RKO (cell line): ENCODE measurements around the gene BRINP1.

Experiments
- DNase-seq: peaks from one replicate; pipeline ENCODE4 v3.0.0-alpha.2; 2016; ENCODE audit warnings: low spot score

The BRINP1 gene

DNA sequence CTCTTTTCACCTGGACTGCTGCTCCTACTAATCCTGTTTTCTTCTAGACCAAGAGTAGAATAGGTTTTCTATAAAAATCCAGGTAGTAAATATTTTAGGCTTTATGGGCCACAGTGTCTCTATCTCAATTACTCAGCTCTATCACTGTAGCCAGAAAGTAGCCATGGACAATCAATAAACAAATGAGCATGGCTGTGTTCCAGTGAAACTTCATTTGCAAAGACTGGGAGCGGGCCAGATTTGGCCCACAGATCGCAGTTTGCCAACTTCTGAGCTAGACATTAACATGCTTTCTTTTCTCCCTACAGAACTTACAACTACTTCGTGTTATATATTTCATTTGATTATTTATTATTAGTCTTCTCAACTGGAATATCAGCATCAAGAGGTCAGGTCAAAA is 30.2 kb downstream of the BRINP1 start:
- DNase-seq, result no peak

DNA sequence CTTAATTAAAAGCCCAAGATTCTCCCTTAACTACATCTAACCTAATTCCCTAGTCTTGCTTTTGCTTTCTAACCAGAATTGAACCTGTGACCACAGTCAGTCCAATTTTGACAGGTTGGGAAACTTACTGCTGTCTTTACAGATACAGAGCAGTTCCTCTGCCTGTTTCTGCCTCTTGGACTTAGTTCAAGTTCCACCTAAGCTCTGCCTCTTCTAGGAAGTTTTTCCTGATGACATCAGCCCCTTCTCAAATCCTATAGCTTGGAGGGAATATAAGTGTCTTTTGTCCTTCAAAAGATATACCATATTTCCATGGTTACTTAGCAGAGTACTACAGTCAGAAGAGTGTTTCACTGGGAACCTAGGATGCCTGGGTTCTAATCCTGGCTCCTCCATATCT is 31.7 kb downstream of the BRINP1 start:
- no peak for DNase-seq

DNA sequence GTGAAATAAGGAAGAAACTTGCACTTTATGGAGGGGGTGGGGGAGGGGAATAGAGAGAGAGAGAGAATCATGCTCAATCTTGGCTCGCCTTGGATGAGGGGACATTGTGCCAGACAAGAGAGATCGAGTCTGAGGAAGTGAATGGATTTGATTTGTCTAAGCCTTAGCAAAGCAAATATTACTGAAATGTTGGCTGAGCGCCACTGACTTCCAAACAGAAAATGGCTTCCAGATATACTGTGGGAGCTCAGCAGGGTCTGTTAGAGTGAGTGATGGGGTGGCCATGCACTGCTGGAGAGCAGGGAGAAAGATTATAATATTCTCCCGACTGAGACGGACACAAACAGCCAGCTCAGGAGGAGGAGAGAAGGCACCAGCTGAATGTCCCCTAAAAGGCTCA is 34.5 kb downstream of the BRINP1 start:
- DNase-seq, result no peak

DNA sequence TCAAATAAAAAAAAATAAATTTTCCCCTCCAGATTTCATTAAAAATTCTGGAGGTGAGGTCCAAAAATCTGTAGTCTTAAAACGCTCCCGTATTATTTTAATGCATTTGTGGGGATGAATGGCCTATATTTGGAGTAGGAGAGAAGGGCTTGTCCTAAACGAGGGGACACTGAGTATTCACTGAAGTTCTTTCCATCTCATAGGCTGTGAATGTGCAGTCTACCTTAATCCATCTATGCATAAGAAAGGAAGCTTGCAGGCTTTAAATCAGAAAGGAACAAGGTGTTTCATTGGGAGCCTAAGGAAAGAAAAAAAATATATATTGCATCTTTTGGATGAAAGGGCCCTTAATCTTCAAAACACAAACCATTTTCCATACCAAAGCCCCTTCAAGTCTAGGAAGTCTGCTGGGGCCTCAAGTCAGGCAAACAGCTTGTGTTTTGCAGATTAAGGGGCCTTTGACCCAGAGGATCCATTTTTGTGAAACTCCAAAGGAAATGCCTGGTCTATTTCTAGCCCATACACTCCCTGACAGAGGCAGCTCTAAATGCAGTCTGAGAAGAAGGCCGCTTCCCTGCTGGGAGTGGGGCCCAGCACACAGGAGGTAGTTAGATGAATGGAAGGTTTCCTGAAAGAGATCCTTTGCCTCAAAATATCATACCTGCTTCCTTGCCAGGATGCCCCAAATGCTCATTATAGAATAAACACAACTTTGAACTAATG is 35.6 kb downstream of the BRINP1 start:
- DNase-seq, result no peak

DNA sequence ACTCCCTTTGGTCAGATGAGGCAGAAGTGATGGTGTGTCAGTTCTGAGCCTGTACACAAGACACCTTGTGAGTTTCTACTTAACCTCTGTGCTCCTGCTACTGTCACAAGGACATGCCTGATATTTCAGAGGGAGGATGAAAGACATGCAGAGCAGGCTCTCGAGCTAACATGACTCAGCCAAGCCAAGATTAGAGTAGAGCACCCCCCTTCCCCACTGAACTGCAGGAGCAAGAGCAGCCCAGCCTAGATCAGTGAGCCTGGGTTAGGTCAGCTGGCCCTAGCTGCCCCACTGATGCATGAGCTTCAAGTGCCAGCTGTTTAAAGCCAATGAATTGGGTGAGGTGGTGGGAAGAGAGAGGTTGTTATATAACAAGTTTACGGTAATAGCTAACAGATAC is 36.7 kb downstream of the BRINP1 start:
- no peak for DNase-seq

DNA sequence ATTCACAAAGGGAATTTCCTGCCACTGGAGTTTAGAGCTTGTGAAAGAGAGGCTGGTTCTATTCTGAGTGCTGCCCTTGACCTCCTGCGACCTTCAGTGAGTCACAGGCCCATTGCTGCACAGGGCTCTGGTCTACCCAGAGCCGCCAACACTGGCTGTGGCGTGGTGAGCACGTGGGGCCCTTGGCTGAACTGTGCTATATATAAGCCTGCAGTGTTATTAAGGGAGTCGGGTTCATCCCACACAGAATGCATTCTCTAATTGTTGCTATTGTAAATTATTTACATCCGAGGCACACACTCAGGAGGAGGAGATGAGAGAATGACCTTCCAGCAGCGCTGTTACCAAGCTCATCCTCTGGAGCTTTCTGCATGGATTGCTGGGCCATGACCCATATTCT is 47.1 kb downstream of the BRINP1 start:
- peak; percentile 11 for DNase-seq

DNA sequence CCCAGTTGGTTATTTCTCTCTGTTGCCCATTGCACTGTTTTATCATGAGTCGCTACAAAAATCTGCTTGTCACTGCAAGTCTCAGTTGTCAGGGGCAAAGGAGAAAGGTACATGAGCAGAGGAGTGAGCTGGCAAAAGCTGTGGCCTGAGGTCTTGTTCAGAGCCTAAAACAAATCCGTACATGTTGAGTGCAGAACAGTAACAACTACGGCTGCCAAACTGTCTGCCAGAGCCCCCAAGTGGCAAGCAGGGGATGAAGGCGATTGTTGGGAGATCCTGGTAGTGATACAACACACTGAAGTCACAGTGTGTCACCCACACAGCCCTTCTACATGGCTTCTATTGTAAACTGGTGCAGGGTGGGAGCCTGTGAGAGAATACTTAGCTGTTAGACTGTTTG is 50.9 kb downstream of the BRINP1 start:
- peak; percentile 12 for DNase-seq

DNA sequence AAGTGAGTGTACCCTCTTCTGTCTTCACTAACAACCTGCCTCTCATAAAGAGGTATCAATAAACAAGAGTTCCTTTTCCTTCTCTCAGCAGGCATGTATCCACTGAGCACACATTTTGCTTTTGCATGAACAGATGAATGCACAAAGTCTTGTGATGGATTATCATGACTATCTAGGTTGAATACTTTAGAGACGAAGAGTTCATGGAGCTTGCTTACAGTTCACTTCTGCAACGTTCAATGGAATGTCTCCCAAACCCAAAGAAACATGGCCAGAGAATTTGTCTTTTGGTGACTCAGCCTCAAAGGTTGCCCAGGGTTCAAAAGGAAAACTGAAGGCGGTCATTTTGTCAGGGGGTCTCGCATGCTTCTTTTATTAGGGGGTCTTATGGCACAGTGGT is 55.4 kb downstream of the BRINP1 start:
- no peak for DNase-seq

DNA sequence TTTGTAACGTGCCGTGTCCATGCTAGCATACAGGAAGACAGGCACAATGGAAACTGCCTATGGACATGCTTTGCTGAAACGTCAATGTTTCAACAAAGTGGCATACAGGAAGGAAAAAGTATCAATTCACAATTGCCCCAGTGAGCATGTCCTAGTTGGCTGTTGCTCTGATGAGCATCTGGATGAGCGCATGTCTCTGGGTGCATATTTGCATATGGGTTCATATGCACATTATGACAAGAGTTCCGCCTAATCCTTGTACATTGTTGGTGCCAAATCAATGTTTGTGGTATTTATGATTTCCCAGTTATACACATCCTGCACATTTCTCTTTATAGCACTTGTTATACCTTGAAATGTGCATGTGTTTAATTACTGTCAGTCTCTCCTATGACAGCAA is 58.5 kb downstream of the BRINP1 start:
- DNase-seq, result no peak

DNA sequence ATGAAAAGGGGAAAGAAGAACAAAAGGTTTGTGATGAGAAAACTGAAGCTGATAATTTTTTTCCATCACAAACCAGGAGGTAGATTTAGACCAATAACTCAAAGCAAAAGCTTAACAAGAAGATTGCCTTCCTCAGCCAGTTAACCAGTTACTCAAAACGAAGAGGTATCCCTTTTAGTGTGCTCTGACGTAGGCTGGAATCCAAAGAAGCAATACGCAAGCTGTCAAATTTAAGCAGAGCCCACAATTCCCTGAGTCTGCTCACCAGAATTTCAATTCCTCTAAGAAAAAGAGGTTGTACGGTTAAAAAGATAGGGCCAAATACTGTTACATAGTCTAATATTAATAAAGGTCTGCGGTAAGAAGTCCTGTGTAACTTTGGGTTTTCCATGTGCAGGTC is 61.8 kb downstream of the BRINP1 start:
- no peak for DNase-seq

DNA sequence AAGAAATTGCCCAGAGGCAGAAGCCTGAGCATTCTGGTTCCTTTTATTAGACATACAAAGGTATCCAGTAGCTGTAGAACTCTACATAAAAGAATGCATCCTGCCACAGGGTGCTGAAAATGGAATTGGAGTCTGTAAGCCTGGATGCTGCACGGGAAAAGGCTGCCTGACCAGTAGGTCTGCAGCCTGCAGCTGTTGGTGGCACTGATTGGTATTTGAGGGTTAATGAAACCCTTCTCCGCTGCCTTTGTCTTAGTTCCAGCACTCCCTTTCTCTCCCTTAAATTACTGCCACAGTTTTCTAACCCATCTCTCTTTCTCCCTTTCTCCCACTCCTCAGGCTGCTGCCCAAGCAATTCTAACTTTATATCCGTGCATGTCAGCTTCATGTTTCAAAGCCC is 64.7 kb downstream of the BRINP1 start:
- DNase-seq, result no peak

DNA sequence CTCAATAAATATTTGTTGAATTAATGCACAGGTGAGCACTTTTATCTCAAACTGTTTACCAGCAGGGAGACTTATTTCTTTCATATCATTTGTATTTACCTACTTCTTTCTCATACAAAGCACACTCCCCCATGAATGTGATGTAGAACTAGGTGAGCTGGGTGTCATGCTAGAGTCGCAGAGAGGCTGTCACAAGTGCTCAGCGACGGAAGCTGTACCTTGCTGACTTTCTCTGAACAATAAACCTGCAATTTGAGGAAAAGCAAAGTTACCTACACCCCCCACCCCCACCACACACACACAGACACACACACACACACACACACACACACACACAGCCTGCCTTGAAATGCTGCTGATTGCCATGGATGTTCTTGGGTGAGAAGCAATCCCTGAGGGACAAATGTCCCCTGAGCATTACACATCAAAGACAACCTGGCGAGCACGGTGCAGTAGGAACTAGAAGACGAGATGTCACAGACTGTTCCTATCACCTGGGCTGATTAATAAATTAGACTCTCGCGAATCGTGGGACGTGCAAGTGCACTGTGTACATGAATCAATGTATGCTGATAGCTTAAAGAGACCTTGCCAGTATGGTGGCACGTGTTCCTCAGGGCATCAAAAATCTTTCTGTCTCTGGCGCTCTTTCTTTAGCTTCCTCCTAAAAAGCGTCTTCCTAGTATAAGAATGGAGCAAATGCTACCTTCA is 66.1 kb downstream of the BRINP1 start:
- no peak for DNase-seq

DNA sequence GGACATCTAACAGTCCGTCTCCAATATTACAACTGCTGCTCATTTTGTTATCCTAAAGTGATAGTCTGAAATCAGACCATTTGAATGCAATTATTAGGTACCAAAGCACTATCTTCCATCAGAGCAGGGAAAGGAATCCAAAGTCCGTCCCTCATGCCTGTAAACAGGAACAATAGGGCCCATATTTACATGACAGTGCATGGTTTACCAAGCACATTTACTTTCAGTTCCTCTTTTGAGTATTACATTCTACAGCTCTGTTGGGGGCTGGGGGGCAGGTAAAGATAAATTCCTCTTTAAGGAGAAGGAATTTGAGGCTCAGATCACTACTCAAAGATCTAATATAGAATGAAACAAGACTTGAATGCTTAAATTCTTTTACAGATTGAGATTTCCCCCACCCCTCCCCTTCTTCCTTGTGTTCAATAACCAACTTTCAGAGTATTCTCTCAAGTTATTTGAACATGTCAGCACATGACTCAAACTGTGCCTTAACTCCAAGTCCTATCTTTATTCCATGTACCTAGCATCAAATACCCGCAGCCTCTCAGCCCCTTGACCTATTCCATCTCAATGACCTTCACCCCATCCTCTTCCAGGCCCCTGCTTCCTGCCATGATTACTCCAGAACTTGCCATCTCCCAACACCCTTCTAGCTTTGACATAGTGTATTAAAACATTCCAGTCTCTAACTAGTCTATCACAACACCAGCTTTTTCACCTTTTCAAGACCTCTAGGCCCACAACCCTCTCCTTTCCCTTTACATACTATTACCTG is 71.0 kb downstream of the BRINP1 start:
- no peak for DNase-seq

DNA sequence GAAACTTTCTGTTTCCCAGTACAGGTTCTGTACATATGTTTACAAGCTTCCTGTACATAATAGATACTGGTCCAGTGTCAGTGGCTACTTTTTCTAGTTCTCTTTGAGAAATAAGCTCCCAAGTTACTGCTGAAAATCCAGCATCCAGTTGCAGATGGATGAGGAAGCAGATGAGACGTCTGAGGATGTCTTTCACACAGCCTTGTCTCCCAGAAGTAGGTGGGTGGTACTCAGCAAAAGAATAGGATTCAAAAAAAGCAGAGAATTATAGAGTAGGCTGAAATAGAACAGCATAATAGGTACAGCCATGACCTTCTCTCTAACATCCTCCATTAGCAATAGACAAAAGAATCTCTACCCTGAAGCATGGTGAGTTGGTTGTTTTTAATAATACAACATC is 77.7 kb downstream of the BRINP1 start:
- no peak for DNase-seq

DNA sequence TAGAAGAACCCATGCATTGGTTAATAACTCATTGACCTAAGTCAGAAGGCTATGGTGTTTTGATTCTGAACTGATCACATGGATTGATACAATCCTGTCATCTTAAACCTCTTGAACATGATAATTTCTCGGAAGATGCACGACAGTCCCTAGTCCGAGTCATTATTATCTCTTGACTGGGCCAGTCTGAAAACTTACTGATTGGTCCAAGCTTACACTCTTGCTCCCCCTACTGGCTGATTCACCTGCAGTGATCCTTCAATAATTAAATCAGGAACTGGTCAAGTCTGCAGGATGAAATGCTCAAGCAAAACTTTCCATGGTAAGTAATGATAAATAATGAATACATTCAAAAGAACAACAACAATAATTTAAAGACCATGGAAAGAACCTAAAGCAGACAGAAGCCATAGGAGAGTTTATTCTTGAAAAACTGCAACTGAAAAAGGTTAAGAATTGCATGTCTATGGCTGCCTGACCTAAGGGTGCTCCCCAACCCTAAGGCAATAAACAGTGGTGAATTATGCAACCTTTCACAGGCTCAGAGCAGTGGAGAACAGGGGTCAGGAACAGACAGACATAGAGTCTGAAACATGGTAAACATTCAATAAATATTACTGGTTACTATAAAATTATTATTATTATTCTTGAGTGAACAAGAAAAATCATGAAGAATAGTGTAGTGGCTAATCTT is 79.3 kb downstream of the BRINP1 start:
- peak; percentile 70 for DNase-seq

DNA sequence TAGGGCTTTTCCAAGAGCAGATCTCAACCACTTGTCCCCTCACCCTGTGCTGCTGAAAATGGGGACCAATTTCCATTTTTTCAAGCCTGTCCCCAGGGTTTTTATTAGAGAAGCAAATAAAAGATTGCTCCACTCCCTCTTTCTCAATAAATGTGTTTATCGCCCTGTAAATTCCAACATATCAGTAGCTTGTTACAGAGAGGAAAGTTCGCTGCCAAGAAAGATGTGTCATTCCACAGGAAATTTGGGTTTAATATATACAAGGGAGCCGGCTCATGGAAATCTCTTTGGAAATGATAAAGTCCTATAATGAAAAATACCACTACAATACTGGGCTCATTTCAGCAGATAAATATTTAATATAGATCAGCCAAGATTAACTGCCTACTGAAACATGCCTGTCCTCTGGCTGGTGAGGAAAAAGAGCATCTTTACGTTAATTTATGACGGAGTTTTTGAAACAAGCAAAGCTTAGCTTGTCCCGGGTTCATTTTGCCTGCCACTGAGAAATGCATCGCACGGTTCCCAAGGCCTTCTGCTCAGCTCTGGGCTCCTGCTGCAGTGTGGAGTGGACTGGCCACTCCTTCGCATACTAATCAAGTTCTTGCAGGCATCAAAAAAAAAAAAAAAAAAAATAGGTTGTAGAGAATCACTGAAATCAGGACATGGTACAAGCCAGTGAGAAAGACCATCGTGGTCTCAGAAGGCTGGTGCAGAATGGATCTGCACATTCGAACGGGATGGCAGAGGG is 84.5 kb downstream of the BRINP1 start:
- DNase-seq, result no peak

DNA sequence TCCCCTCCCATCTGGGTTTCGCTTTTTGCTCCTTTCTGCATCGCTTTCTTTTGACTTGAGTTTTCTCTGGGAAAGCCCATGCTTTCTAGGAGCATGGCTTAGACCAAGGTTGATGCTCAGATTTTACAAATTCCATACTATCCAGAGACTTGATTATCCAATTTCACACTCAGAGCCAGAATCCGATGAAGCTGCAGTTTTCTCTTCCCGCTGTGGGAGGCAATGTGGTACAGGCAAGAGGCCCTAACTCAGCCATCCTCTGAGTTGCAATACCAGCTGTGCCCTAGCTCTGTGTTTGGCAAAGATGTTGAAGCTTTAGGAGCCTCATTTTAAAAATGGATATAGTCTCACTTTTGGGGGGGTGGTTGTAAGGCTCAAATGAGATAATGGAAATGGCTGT is 85.1 kb downstream of the BRINP1 start:
- peak; percentile 49 for DNase-seq

DNA sequence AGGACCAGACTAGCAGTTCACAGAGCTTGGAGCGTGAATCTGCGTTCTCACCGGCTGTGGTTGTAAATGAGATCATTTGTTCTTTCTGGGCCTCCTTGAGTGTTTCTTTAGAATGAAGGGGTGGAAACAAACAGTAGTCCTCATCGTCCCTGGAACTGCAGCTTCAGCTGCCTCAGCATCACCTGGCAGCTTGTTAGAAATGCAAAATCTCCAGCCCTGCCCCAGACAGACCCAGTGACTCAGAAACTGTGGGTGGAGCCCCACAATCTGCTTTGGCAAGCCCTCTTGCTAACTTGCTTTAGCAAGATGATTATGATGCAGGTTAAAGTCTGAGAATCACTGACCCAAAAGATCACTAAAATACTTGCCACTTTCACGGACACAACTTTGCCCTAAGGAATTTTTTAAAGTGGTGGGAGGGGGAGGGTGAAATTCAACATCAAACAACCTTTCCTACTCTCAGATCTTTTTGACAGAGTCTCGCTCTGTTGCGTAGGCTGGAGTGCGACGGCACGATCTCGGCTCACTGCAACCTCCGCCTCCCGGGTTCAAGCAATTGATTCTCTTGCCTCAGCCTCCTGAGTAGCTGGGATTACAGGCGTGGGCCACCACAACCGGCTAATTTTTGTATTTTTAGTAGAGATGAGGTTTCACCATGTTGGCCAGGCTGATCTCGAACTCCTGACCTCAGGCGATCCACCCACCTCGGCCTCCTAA is 86.0 kb downstream of the BRINP1 start:
- no peak for DNase-seq

DNA sequence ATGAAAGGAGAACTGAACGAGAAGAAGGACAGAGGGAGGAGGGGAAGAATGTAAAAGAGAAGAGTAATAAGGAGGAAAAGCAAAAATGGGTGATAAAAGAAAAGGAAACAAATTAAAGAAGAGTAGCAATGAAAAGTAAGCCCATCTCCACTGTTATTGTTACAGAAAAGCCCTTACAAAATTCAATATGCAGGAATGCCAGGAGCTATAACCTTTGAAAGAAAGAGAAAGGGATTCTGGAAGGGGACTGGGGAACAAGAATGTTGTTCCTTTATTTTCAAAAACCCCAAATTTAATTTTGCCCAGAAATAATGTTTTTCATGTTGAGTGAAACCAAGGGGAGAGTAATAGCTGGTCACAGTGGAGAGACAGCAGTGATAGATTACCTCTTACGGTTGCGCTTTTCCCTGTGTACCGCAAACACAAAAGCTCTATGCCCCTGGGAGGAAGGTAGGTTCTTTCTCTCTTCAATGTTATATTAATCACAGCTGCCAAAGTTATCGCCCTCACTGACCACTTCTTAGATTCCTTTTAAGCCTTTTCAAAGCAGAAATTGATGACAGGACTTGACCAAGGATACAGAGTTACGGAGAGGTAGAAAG is 86.7 kb downstream of the BRINP1 start:
- DNase-seq, result no peak

DNA sequence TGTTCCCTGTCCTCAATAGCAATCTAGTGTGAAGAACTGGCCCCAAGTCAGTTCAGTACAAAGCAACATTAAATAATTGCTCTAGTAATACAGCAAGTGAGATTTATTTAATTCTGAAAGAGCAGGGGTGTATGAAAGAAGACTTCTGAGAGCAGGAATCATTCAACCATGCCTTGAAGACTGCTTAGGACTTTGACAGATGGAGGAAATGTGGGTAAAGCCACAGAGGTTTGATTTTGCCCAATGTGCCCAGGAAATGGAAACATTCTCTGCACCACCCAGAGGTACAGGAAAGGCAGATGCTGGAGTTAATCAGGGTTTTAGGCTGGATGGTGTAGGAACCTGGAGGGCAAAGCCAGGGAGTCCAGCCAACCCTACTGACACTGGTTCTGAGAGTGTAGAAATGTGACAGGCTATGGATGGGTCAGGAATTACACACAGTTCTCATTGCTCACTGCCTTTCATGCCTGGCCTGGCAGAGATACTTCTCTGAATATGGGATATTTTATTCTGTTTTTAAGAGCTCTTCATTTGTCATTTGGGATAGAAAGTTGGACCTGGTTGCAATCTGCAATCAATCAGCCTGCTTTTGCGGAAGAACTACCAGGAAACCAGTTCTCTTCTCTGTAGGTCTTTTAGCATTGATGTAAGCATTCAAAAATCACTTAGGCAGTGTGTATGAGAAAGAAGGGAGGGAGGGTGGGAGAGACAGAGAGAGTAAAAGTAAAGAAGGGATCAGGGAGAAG is 88.3 kb downstream of the BRINP1 start:
- DNase-seq, result no peak
